GM12878 (cell line): ENCODE data around the gene LAMP5. TPM values are rescaled to one million over a fixed set of nuclear protein-coding genes. Genes with fewer than 3 reads are reported as not detected.

ENCODE experiments used
- ATAC-seq: fragments of 200-7000 bp; cut with Tn5 transposase; 3 replicates; pipeline ENCODE4 v1.9.1; 2020; ENCODE audit warnings: mild to moderate bottlenecking, moderate library complexity
- BruUV-seq: library from RNA; stranded (reverse); fragments of 400-500 nt; replicated peaks from 2 replicates; lab custom pipeline; 2021; lab: Mats Ljungman, UMichigan
- CTCF ChIA-PET: fragments of 300-600 bp; sonication (Branson Sonifier 250); formaldehyde crosslinking; extraction: SDS; loops from one replicate; lab custom pipeline; 2021; ENCODE audit warnings: inconsistent platforms; lab: Yijun Ruan, JAX
- POLR2A ChIA-PET: fragments of 350-600 bp; formaldehyde crosslinking; extraction: SDS; loops from one replicate; lab custom pipeline; 2021; ENCODE audit warnings: inconsistent platforms; lab: Charles Lee
- RAD21 ChIA-PET: fragments of 300-600 bp; sonication (Branson Sonifier 250); formaldehyde crosslinking; loops from one replicate; lab custom pipeline; 2023; ENCODE audit warnings: antibody characterized with exemption; ENCODE audit not compliant: unreplicated experiment; lab: Charles Lee
- SMC1A ChIA-PET: fragments of 300-600 bp; sonication (Branson Sonifier 250); formaldehyde crosslinking; loops from one replicate; lab custom pipeline; 2023; ENCODE audit not compliant: unreplicated experiment, uncharacterized antibody; lab: Charles Lee
- DNase-seq: peaks from one replicate; pipeline ENCODE4 v3.0.0-alpha.2; 2011; ENCODE audit warnings: low read depth, low spot score
- FAIRE-seq: peaks from 3 replicates; lab custom pipeline; 2011; peaks lifted over from hg19 to GRCh38; lab: Jason Lieb, UNC
- H2AFZ ChIP-seq: 2 replicates; pipeline ENCODE4 v1.6.0; 2011; ENCODE audit warnings: low read depth, low read length, control low read depth; ENCODE audit not compliant: control insufficient read depth
- H3K27ac ChIP-seq: 2 replicates; pipeline ENCODE4 v1.5.1; 2011; ENCODE audit warnings: control low read depth; ENCODE audit not compliant: control insufficient read depth, insufficient read depth
- H3K27me3 ChIP-seq, 2 experiments: replicated peaks in 1 of 2; 2 replicates each; pipeline versions ENCODE4 v1.6.0 to v1.6.1; 2011; ENCODE audit warnings: low read length in 1 of 2; ENCODE audit not compliant: control insufficient read depth in 2 of 2, insufficient read depth in 2 of 2
- H3K36me3 ChIP-seq, 2 experiments: 2 replicates each; pipeline ENCODE4 v1.5.1; 2011; ENCODE audit warnings: low read length in 1 of 2; ENCODE audit not compliant: control insufficient read depth in 2 of 2, insufficient read depth in 2 of 2
- H3K4me1 ChIP-seq: 2 replicates; pipeline ENCODE4 v1.6.1; 2011; ENCODE audit warnings: mild to moderate bottlenecking, low read length, moderate library complexity, mixed read lengths; ENCODE audit not compliant: control insufficient read depth, insufficient read depth
- H3K4me2 ChIP-seq: 2 replicates; pipeline ENCODE4 v1.6.0; 2011; ENCODE audit warnings: control low read depth; ENCODE audit not compliant: control insufficient read depth, insufficient read depth
- H3K4me3 ChIP-seq: fragments of 200-600 bp; sonication (generic); 2 replicates; pipeline ENCODE4 v1.5.1; 2016
- H3K79me2 ChIP-seq: 2 replicates; pipeline ENCODE4 v1.6.0; 2011; ENCODE audit warnings: low read length; ENCODE audit not compliant: control insufficient read depth, insufficient read depth
- H3K9ac ChIP-seq: 2 replicates; pipeline ENCODE4 v1.8.0; 2011; ENCODE audit warnings: low read length, control low read depth, mixed read lengths; ENCODE audit not compliant: control insufficient read depth, insufficient read depth
- H3K9me3 ChIP-seq: replicated peaks from 3 replicates; pipeline ENCODE4 v1.5.1; 2011; ENCODE audit warnings: mild to moderate bottlenecking, low read length; ENCODE audit not compliant: control insufficient read depth, insufficient read depth
- H4K20me1 ChIP-seq: 2 replicates; pipeline ENCODE4 v1.6.0; 2011; ENCODE audit not compliant: control insufficient read depth, insufficient read depth
- IRF5 ChIP-seq: fragments of 450-650 bp; IDR thresholded peaks from 2 replicates; pipeline ENCODE4 v1.6.1; 2017; ENCODE audit warnings: borderline replicate concordance
- MEF2B ChIP-seq: fragments of 450-650 bp; IDR thresholded peaks from 2 replicates; pipeline ENCODE4 v1.6.1; 2018; ENCODE audit warnings: mild to moderate bottlenecking, moderate library complexity; ENCODE audit not compliant: partially characterized antibody, poor library complexity, severe bottlenecking
- NBN ChIP-seq: fragments of 450-650 bp; IDR thresholded peaks from 2 replicates; pipeline ENCODE4 v1.6.1; 2016
- NFIC ChIP-seq: IDR thresholded peaks from 2 replicates; pipeline ENCODE4 v1.6.1; 2012; ENCODE audit warnings: low read depth, mild to moderate bottlenecking, inconsistent platforms, low read length, moderate library complexity
- RBBP5 ChIP-seq: fragments of 200-600 bp; sonication (generic); conservative IDR thresholded peaks from 2 replicates; pipeline ENCODE4 v1.6.1; 2016
- STAT3 ChIP-seq: IDR thresholded peaks from 2 replicates; pipeline ENCODE4 v1.6.1; 2011; ENCODE audit warnings: low read depth, low read length, improper control_type of control experiment
- ZNF274 ChIP-seq: IDR thresholded peaks from one replicate; pipeline ENCODE4 v1.8.0; 2011; ENCODE audit not compliant: insufficient read length, insufficient read depth
- WGBS: methylation state at CpG from one replicate; pipeline ENCODE4 v1.1.6; 2016; ENCODE audit warnings: low lambda C conversion rate; ENCODE audit not compliant: insufficient replicate concordance, insufficient coverage; ENCODE audit errors: missing lambda C conversion rate; 5-methylcytosine and 5-hydroxymethylcytosine counted together
- in situ Hi-C: fragments of 300-500 bp; cut with MboI; formaldehyde crosslinking; loops from 9 replicates; pipeline ENCODE4 v1.14.3; 2018; ENCODE audit warnings: mixed read lengths
- intact Hi-C: fragments of 100-400 bp; cut with micrococcal nuclease; formaldehyde crosslinking; loops from one replicate; pipeline ENCODE4 v1.14.2; 2022; ENCODE audit not compliant: unreplicated experiment
- polyA plus RNA-seq, 11 experiments: library from polyadenylated mRNA; depleted of rRNA in 4 of 11; unstranded in 6 of 11; stranded (reverse) in 5 of 11; fragments of >200 nt; fragmentation: Nextera tagmentation in 4 of 11; fragmentation: Illumina TruSeq in 1 of 11; extraction: Ambion mirVana in 4 of 11; extraction: Trizol in 1 of 11; gene quantifications; 1 replicate in 1 of 11; 2 replicates in 10 of 11; pipeline versions ENCODE4 v1.2.1 to v1.2.3, GENCODE V29; 2011 to 2016; ENCODE audit warnings: inconsistent platforms in 2 of 11, missing spikeins in 2 of 11, low read depth in 1 of 11
- total RNA-seq, 4 experiments: library from RNA; depleted of rRNA in 3 of 4; stranded (reverse); fragments of >200 nt in 3 of 4; fragmentation: Illumina TruSeq in 1 of 4; extraction: Trizol in 1 of 4; gene quantifications; 2 replicates each; pipeline versions ENCODE4 v1.2.1 to v1.2.3, GENCODE V29; 2013 to 2021
- TF ChIP-seq, protein P1 (sequence below): fragments of 450-650 bp; IDR thresholded peaks from 2 replicates; pipeline ENCODE4 v1.6.1; 2017; ENCODE audit warnings: mild to moderate bottlenecking, moderate library complexity

Gene LAMP5
- total and polyA plus RNA-seq, 10 of the 15 experiments (the other 5 are each of a cell fraction or from before 2014, with no cell fraction given) = 0.10 to 0.56 (median 0.49) TPM; not detected in 1

DNA sequence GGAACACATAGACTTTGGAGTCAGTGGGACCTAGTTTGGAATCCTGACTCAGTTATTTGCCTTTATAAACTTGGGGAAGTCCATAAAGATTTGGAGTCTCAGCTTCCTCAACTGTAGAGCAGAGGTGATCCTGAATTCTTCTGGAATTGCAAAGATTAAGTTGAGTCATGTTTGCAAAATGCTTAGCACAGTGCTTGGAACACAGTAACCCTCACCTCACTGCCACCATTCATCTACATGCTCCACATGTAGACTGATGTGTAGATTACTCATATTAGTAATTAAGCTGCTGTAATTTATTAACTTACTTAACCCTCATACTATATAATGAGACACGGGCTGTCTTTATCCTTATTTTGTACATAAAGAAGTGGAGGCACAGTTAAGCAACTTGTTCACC, 61.4 kb downstream of the LAMP5 start (continued):
- TF ChIP-seq RBBP5 (no peak), NBN (no peak)
- TF ChIP-seq, all 136 proteins: peak for 0

GRCh38 chr20:9576695-9577094, 62.3 kb downstream of the LAMP5 start:
- H2AFZ ChIP-seq = no peak overlapping the region
- in situ Hi-C loops = no loop called here
- no peak for ATAC-seq
- no peak for TF ChIP-seq STAT3
- TF ChIP-seq, all 136 proteins: peak for 0
- no peak for DNase-seq
- Histone ChIP-seq H3K79me2 (no peaks in the 10 kb centered on the region), H3K4me3 (no peak overlapping the region), H3K27me3 (no peaks in the 10 kb centered on the region; a peak in 1 of 4 replicates), H4K20me1 (no peaks in the 10 kb centered on the region), H3K9ac (no peak overlapping the region), H3K36me3 (no peaks in the 10 kb centered on the region), H3K4me2 (no peak overlapping the region), H3K9me3 (no peaks in the 10 kb centered on the region; the same call in 2 of the 3 replicates), H3K4me1 (no peaks in the 10 kb centered on the region; the same call in 1 of the 2 replicates), H3K27ac (no peak overlapping the region)
- CTCF ChIA-PET = interaction anchor here (0.6 to 1.2 kb wide), 2 partner anchors 27 to 169 kb away, joined by 3 read pairs; no protein-coding TSS in a partner anchor
- RAD21 ChIA-PET = no interaction called here
- WGBS = 26% methylated on average over 4 of the region's 4 CpGs
- intact Hi-C loops = no loop called here
- SMC1A ChIA-PET = interaction anchor here (1.8 kb wide), 1 partner anchor 168 kb away, joined by 6 read pairs; no protein-coding TSS in a partner anchor
- POLR2A ChIA-PET = no interaction called here
- no peak for FAIRE-seq
- no TSS peak for BruUV-seq

DNA sequence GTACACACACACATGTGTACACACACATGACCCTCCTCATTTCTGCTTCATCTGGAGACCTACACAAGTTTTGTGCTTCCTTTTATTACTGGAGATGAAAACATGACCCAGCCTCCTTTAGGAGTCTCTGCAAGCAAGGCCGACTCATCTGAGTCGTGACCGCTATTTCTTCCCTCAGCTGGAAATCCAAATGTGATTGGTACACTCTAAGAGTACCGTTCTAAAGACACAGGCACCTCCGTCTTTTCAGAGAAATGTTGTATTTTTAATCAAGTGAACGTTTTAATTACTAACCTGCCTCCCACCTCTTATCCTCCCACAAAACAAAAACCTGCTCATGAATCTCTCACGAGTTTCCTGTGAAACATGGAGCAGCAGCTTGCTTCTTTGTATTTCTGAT, 63.0 kb downstream of the LAMP5 start:
- ChIA-PET CTCF (interaction anchor here (0.6 kb wide), 1 partner anchor 169 kb away, joined by 3 read pairs; no protein-coding TSS in a partner anchor), SMC1A (interaction anchor here (1.8 kb wide), 1 partner anchor 169 kb away, joined by 6 read pairs; no protein-coding TSS in a partner anchor), RAD21 (no interaction called here), POLR2A (no interaction called here)
- no peaks in the 10 kb centered on the region for H4K20me1 ChIP-seq
- H3K9me3 ChIP-seq = no peaks in the 10 kb centered on the region; the same call in 2 of the 3 replicates
- H3K4me2 ChIP-seq = no peak overlapping the region
- no TSS peak for BruUV-seq
- no peak for FAIRE-seq
- no peaks in the 10 kb centered on the region; the same call in 1 of the 2 replicates for H3K4me1 ChIP-seq
- no peak overlapping the region for H3K27ac ChIP-seq
- no peak overlapping the region for H3K9ac ChIP-seq
- intact Hi-C loops = no loop called here
- in situ Hi-C loops = no loop called here
- no peak for ATAC-seq
- H3K4me3 ChIP-seq = no peak overlapping the region
- H3K27me3 ChIP-seq = no peaks in the 10 kb centered on the region; a peak in 1 of 4 replicates
- no peak overlapping the region for H2AFZ ChIP-seq
- no peak for DNase-seq
- H3K79me2 ChIP-seq = no peaks in the 10 kb centered on the region
- no peaks in the 10 kb centered on the region for H3K36me3 ChIP-seq
- 39% methylated on average over 7 of the region's 7 CpGs for WGBS
- TF ChIP-seq MEF2B (no peak), ZNF274 (no peak), NFIC (no peak), IRF5 (no peak)
- TF ChIP-seq, protein P1, sequence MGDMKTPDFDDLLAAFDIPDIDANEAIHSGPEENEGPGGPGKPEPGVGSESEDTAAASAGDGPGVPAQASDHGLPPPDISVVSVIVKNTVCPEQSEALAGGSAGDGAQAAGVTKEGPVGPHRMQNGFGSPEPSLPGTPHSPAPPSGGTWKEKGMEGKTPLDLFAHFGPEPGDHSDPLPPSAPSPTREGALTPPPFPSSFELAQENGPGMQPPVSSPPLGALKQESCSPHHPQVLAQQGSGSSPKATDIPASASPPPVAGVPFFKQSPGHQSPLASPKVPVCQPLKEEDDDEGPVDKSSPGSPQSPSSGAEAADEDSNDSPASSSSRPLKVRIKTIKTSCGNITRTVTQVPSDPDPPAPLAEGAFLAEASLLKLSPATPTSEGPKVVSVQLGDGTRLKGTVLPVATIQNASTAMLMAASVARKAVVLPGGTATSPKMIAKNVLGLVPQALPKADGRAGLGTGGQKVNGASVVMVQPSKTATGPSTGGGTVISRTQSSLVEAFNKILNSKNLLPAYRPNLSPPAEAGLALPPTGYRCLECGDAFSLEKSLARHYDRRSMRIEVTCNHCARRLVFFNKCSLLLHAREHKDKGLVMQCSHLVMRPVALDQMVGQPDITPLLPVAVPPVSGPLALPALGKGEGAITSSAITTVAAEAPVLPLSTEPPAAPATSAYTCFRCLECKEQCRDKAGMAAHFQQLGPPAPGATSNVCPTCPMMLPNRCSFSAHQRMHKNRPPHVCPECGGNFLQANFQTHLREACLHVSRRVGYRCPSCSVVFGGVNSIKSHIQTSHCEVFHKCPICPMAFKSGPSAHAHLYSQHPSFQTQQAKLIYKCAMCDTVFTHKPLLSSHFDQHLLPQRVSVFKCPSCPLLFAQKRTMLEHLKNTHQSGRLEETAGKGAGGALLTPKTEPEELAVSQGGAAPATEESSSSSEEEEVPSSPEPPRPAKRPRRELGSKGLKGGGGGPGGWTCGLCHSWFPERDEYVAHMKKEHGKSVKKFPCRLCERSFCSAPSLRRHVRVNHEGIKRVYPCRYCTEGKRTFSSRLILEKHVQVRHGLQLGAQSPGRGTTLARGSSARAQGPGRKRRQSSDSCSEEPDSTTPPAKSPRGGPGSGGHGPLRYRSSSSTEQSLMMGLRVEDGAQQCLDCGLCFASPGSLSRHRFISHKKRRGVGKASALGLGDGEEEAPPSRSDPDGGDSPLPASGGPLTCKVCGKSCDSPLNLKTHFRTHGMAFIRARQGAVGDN = no peak
